ENCODE data around the gene HIBADH.

- no peak for TF ChIP-seq ZFX (CRISPR knock-in tag; IDR thresholded peaks at IDR 0.05)
- no peak for TF ChIP-seq ZFP36 (IDR thresholded peaks at IDR 0.05; ENCODE audit: low read depth, low read length, partially characterized antibody)
- TF ChIP-seq CTCF (IDR thresholded peaks at IDR 0.05 in 2 of 3, conservative IDR thresholded peaks at IDR 0.05 in 1 of 3; ENCODE audit: insufficient read depth in 2 of 3, low read depth in 1 of 3, low read length in 3 of 3), result no peak
- no peak for TF ChIP-seq TRIM25 (IDR thresholded peaks at IDR 0.05; ENCODE audit: borderline replicate concordance)
- TF ChIP-seq POLR2AphosphoS5 (IDR thresholded peaks at IDR 0.05; ENCODE audit: control insufficient read depth, insufficient read depth, low read depth, low read length), result no peak
- TF ChIP-seq KLF1 (tag; IDR thresholded peaks at IDR 0.05), result no peak
- TF ChIP-seq USF2 (CRISPR knock-in tag; IDR thresholded peaks at IDR 0.05), result no peak
- TF ChIP-seq E2F5 (CRISPR knock-in tag; IDR thresholded peaks at IDR 0.05), result no peak
- no peak for TF ChIP-seq TCF15 (CRISPR knock-in tag; IDR thresholded peaks at IDR 0.05)
These were observed 7.5 kb downstream of the HIBADH start for GRCh38 chr7:27655184-27655583.
